Left colon (tissue), 2 donors: ENCODE results near the gene OR5K4. TPM values are rescaled to one million over a fixed set of nuclear protein-coding genes. Genes with fewer than 3 reads are reported as not detected.
"Not testable (repeated sequence)": the region's sequence is repeated elsewhere in the genome, so short reads cannot be mapped to it uniquely, and the experiment has no call there.

Experiments used
- ATAC-seq: fragments of 200-7000 bp; cut with Tn5 transposase; one replicate; pipeline ENCODE4 v1.9.1; 2020; ENCODE audit warnings: mild to moderate bottlenecking, moderate library complexity
- DNase-seq, 2 donors: peaks; one replicate each; pipeline ENCODE4 v3.0.0-alpha.2; 2020
- intact Hi-C, 2 donors: fragments of 100-400 bp; cut with DNase I in 1 of 2; cut with micrococcal nuclease in 1 of 2; formaldehyde crosslinking; loops; one replicate each; pipeline versions ENCODE4 v1.11.2 to v1.14.0; 2022; cut with DNase I, micrococcal nuclease
- total RNA-seq, 2 donors: library from RNA; stranded (reverse); fragmentation: NEBNext Ultra II Directional; extraction: Animal tissue kit (Norgen Biotek cat#: 25700); gene quantifications; one replicate each; pipeline ENCODE4 v1.2.1, GENCODE V29; 2021
- donor health status: DM: no; HTN: no; CAD: no.
- donor health status: DM: yes; HTN: yes; CAD: no.

OR5K4 gene
- total RNA-seq, 2 donors from 2014 or later, result not detected

DNA sequence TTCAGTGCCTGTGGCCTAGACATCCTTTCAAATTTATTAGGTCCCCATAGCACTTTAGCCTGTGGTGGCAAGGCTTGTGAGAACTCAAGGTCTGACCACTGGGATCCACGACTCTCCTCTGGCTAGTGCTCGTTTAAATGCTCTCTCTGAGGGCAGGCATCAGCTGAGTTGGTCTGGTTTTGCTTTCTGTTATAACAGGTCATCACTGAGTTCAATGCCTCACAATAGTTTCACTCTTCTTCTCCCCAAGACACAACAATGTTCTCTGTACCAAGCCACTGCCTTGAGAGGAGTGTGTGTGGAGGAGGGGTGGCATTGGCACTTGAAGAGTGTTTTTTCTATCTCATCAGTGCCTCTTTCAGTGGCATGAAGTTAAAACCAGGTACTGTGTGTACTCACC lies 7.6 kb downstream of the OR5K4 start:
- intact Hi-C loops, result no loop called here
- DNase-seq (no peak), ATAC-seq (no peak)

DNA sequence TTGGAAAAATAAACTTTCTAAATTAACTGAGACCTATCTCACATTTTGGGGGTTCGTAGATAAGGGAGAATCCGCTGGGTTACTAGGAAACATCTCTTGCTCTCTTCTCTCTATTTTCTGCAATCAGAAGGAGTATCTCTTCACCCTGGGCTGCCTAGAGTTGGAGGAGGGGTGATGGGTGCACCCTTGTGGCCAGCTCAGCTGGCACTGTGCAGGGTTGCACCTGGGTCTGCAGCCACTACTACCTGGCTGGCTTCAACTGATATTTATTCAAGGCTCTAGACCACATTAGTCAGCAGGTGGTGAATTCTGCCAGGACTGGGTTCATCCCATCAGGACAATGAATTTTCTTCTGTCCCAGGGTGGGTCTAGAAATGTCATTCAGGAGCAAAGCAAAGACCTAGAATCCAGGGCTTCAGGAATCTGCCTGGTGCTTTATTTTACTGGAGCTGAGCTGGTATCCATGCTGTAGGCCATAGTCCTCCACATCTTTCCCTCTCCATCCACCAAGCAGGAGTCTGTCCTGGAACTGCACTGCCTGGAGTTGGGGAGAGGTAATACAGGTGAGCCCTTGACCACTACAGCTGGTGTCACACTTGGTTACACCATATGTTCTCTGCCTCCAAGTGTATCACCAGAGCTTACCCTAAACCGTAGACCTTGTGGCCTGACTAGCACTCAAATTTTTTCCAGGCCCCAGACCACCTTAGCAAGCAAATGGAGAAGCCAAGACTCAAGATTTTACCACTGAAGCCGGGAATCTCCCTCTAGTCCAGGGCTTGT lies 14.0 kb downstream of the OR5K4 start:
- ATAC-seq (no peak), DNase-seq (no peak)
- intact Hi-C loops, result no loop called here

DNA sequence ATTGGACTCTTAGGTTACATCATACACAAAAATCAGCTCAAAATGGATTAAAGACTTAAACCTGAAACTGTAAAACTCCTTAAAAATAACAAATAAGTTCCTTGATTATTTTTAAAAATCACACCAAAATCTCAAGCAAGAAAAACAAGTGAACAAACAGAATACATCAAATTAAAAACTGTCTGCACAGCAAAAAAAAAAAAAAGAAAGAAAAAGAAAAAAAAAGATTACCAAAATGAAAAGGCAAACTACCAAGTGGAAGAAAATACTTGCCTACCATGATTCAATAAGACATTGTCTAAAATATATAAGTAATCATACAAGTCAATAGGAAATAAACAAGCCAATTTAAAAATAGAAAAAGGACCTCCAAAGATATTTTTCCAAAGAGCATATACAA lies 17.5 kb downstream of the OR5K4 start:
- ATAC-seq, result no peak
- DNase-seq, result no peak
- intact Hi-C loops, result no loop called here

- intact Hi-C loops, result no loop called here
- no peak for DNase-seq
- no peak for ATAC-seq
Observed at GRCh38 chr3:98371853-98372252, 18.2 kb downstream of the OR5K4 start.

DNA sequence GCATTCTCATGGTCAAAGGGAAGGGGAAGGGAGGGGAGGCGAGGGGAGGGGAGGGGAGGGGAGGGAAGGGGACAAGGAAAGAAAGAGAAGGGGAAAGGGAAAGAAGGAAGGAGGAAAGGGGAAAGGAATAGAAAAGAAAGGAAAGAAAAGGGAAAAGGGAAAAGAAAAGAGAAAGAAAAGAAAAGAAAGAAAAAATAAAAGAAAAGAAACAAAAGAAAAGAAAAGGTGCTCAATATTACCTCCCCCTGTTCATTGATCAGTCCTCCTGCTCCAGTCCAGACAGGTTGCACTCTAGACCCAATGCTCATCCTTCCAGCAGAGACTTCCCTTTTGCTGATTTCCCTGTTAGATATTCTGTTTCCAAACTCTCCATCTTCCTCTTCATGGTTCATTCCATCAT lies 18.8 kb downstream of the OR5K4 start:
- intact Hi-C loops, result no loop called here
- no peak for ATAC-seq
- no peak for DNase-seq

DNA sequence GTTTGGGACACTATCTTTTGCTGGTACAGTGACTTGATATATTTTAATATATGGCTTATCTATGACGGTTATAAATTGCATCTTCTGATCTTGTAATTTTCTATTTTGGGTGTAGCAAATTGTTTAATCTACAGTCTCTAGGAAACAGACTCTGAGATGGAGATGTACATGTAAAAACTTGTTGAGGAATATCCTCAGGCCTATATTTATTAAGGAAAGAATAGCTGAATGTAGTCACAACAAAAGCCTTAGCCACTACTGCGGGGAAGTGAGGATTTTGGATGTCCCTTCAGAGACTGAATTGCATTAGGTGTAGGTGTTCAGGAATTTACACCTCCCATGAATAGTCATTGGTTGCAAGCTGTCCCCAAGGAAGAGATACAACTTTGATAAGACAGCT lies 23.0 kb downstream of the OR5K4 start:
- DNase-seq (no peak), ATAC-seq (no peak)
- intact Hi-C loops, result no loop called here

DNA sequence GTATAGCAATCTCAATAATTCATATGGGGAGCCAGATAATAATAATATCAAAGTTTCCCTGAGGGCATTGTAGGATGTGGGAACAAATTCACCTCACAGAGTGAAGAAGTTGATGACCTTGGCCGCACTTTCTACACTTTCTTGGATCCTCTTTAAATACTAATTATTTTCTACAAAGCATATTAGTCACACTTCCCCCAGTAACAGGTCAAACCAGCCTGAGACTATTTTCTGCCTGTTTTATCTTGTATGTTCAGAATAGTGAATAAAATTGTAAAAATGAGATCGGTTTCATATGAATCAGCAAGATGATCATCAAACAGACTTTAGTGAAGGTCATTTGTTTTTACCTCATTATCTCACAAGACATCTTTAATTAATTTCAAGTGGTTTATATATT lies 34.5 kb downstream of the OR5K4 start:
- no peak for DNase-seq
- intact Hi-C loops, result no loop called here
- no peak for ATAC-seq

DNA sequence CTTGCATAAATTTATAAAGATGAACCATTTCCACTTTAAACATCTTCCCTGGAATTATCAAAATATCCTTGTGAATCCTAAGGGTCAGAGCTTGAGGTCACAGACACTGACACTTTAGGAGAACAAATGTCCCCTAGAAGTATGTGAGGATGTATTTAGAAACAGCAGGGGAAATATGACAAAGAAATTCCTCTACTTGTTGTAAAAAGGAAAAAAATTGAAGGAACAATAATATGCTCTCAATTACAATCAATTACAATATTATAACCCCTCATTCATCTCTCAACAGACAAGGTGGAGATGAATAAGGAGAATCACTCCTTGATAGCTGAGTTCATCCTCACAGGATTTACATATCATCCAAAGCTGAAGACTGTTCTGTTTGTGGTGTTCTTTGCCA lies 36.7 kb downstream of the OR5K4 start, which contains the start of gene OR5K3:
TSS of gene OR5K3 (plus strand) at position 301 of the 400 bp plus-strand sequence. CDS start at position 301, 0 bp downstream.
- intact Hi-C loops, result no loop called here
- no peak for ATAC-seq

GRCh38 chr3:98395101-98395500 lies 41.4 kb downstream of the OR5K4 start:
- intact Hi-C loops, result no loop called here
- no peak for DNase-seq
- ATAC-seq, result no peak

More for the DNA sequence above, 36.7 kb downstream of the OR5K4 start, which contains the start of gene OR5K3:
- DNase-seq, result no peak

DNA sequence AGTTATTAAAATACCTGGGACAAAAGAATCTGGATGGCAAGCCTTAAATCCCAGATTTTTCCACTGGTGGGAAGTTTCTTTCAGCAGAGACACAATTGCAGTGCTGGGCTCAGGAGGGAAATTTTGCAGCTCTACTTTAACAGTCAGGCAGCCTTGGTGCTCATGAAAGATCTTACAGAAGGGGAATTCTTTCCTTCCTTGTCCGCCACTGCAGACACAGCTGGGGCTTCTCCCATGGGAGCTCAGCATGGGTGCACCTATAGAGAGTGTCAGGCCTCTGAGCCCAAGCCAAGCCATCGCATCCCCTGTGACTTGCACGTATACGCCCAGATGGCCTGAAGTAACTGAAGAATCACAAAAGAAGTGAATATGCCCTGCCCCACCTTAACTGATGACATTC lies 42.8 kb downstream of the OR5K4 start:
- intact Hi-C loops, ATAC-seq, DNase-seq: not testable (repeated sequence)

DNA sequence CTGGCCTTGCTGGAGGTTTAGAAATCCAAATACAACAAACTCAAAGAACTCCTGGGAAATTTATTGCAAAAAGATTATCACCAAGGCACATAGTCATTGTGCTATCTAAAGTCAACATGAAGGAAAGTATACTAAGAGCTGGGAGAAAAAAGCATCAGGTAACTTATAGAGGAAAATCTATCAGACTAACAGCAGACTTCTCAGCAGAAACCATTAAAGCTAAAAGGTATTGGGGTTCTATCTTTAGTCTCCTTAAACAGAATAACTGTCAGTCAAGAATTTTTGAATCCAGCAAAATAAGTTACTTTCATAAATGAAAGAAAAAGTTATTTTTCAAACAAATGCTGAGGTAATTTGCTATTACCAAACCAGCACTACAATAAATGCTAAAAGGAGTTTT lies 44.9 kb downstream of the OR5K4 start:
- intact Hi-C loops, result no loop called here
- ATAC-seq (no peak), DNase-seq (no peak)

GRCh38 chr3:98402507-98402906 lies 48.9 kb downstream of the OR5K4 start:
- intact Hi-C loops, result no loop called here
- ATAC-seq (no peak), DNase-seq (no peak)

DNA sequence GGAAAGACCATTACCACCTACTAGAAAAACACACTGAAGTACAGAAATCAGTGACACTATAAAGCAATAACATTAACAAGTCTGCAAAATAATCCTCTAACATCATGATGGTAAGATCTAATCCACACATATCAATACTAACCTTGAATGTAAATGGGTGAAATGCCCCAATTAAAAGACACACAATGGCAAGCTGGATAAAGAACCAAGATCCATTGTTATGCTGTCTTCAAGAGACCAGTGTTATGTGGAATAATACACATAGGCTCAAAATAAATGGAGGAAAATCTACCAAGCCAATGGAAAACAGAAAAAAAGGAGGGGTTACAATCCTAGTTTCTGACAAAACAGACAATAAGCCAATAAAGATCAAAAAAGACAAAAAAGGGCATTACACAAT lies 50.4 kb downstream of the OR5K4 start:
- ATAC-seq (no peak), DNase-seq (no peak)
- intact Hi-C loops, result no loop called here

Other genes with a start within 250 kb of the OR5K4 start
- not detected for gene OR5H1, start 223.1 kb upstream of the OR5K4 start, total RNA-seq
- gene OR5H14, start 206.4 kb upstream of the OR5K4 start, total RNA-seq, result not detected
- not detected for gene OR5H15, start 187.2 kb upstream of the OR5K4 start, total RNA-seq
- gene OR5H6, start 89.6 kb upstream of the OR5K4 start, total RNA-seq, result not detected
- gene OR5H2, start 71.3 kb upstream of the OR5K4 start, total RNA-seq, result not detected
- gene OR5K3, start 36.8 kb downstream of the OR5K4 start, total RNA-seq, result not detected
- not detected for gene OR5K1, start 109.3 kb downstream of the OR5K4 start, total RNA-seq
- not detected for gene OR5K2, start 143.8 kb downstream of the OR5K4 start, total RNA-seq
- 10 to 100 TPM; 47.5 to 70.9 TPM for gene CLDND1, start 169.0 kb downstream of the OR5K4 start, total RNA-seq
- 1 to 10 TPM; 2.4 to 6.1 TPM for gene GPR15, start 178.1 kb downstream of the OR5K4 start, total RNA-seq
- 10 to 100 TPM; 15.6 to 16.3 TPM for gene CPOX, start 239.8 kb downstream of the OR5K4 start, total RNA-seq